ENCODE results near the gene CEP104.

The CEP104 gene

GRCh38 chr1:3856923-3857790, at the start of gene CEP104, which contains the start of gene DFFB:
Gene CEP104, minus strand, starts transcription at chr1:3857211. Its CDS starts 4,804 bp downstream, at chr1:3852407.
Gene DFFB, plus strand, starts transcription at chr1:3857476. Its CDS starts 128 bp downstream, at chr1:3857604.
- DNase-seq, result peak; percentile 99

GRCh38 chr1:3906672-3907020, 49.6 kb upstream of the CEP104 start:
- no peak for DNase-seq

GRCh38 chr1:3905953-3906671, 49.1 kb upstream of the CEP104 start:
- DNase-seq, result no peak

- no peak for DNase-seq
These were observed 48.4 kb upstream of the CEP104 start for GRCh38 chr1:3905266-3905952.

GRCh38 chr1:3904843-3905185, 47.8 kb upstream of the CEP104 start:
- DNase-seq, result no peak

GRCh38 chr1:3904006-3904842, 47.2 kb upstream of the CEP104 start:
- no peak for DNase-seq

DNA sequence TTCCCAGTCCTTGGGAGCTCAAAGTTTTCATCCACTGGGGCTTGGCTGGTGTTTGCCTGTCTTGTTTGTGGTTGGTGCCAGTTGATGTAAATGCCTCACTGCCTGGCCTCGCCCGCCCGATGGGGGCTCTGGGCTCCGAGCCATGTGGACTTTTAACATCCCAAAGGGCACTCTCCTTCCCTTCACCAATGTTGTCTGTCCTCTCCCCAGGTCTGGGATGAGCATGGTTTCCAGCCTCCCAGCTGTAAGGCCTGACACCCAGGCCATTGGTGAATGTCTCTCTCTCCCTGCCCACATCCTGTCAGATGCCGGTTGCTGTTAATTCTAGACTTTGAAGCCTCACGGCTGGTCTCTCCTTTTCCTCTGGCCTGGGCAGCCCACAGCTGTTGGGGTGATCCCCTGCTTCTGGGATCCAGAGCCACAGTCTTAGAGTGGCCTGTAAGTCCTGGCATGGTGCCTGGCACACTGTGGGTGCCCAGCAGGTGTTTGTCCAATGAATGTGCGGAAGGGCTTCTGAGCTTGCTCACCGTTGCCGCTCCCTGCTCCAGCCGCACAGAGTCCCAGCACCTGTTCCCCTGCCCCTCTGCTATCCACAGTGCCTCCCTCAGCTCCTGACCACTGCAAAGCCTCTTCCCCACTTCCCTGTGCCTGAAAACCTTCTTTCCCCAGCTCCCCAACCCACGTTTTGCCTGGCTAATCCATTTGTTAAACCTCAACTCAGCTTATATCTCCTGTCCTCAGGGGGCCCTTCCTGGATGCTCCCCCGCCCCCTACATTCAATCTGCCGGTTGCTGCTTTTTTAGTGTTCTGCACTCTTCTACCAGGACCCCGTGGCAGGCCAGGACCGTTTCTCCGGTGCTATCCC, 46.4 kb upstream of the CEP104 start:
- no peak for DNase-seq

DNA sequence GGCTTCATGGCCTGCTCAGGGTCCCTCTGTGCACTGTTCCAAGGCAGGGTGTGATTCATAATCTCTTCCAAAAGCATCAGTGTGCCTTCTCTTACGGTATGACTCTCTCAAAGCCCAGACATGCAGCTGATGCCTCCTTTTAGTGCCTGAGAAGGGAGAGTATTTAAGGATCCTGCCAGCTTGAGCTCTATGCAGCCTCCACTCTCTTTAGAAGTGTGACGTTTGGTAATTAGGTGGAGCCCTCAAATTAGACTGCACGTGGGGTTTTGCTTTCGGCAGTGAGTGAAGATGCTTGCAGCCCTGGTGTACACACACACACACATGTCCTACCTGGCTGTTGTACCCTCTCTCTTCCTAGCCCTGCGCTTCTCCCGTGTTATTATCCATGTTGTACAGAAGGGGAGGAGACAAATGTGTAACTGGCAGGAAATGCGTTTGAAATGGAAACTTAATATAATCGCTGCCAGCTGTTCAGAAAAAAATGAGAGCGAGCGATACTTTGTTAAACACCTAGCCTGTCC, 45.6 kb upstream of the CEP104 start:
- DNase-seq, result no peak

DNA sequence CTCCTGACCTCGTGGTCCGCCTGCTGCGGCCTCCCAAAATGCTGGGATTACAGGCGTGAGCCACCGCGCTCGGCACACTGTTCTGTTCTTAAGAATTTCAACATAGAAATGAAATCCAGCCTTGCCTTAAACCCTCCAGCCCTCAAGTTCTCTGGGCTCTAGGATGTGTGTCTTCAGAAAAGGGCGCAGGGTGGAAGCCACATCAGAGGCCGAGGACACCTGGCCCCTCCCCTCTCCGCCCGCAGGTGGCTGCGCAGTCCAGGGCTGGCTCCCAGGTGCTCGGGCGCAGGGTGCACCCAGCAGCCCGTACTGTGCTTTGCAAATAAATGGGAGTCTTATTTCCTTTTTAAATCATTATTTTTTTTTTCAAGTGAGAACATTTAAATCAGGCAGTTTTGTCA, 45.1 kb upstream of the CEP104 start:
- DNase-seq, result no peak

- DNase-seq, result peak; percentile 98
These were observed 44.0 kb upstream of the CEP104 start for GRCh38 chr1:3900969-3901529.

DNA sequence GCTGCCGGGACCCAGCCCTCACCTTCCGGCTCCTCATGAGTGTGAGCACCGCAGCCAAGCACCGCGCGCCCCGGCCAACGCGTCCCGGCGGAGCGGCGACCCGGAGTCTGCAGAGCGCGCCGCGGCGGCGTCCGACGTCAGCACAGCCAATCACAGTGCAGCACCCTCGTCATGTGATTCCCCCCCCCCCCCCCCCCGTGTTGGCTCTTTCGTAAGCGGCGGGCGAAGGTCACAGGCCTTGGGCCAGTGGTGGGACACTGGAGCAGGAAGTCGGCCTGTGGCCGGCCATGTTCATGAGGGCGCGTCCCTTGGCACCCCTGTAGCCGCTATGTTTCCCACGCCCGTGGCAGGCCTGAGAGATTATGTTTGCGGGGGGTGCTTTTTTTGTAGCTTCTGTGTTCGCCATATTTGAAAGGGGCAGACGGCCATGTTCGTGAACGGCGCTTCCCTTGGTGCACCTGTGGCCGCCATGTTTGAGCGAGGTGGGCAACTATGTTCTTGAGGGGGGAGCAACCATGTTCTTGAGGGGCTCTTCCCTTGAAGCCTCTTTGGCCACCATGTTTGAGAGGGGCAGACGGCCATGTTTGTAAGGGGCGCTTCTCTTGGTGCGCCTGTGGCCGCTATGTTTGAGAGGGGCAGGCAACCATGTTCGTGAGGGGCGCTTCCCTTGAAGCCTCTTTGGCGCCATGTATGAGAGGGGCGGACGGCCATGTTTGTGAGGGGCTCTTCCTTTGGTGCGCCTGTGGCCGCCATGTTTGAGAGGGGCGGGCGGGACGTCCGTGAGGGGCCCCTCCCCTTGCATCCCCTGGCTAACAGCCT, 43.3 kb upstream of the CEP104 start, which contains the start of gene C1orf174:
Gene C1orf174, minus strand, starts transcription at position 123 of the 819 bp plus-strand sequence. Its CDS starts 86 bp downstream, at position 37.
- DNase-seq, result peak; percentile 98

- DNase-seq, result no peak
These were observed 42.7 kb upstream of the CEP104 start for GRCh38 chr1:3899754-3900149.

DNA sequence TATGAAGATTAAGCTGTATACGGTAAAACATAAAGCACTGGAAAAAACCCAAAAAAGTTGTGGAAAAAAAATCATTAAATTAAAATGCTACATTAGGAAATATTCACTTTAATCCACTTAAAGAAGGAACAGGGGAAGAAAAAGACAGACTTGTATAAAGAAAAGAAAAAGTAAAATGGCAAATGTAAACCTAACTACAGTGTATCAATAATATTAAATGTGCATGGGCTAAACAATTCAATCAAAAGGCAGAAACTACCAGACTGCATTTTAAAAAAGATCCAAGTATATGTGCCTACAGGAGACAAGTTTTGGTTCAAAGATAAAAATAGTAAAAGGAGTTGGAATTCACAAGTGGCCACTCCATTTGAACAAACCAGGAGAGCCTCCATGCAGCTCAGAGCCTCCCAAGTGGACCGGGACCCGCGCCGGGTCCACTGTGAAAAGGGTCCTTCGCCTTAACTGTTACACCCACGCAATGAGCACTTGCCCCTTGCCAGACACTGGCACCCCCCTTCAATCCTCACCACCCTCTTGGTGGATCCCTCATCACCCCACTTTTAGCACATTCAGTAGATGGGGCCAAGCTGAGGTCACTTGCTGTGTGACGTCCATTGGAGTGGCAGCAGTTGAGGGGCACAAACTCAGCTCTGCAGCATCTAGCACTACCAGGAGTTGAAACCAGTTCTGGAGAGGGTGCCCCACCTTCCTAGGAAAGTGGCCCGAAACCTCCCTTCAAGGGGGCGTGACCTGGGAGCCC, 42.2 kb upstream of the CEP104 start:
- DNase-seq, result no peak

DNA sequence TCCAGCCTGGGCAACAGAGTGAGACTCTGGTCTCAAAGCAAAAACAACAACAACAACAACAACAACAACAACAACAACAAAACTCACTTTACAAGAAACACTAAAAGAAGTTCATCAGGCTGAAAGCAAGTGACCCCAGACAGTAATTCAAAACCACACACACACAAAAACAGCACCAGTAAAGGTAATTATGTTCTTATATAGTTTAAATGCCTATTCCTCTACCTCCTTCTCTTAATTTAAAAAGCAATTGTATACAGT, 41.4 kb upstream of the CEP104 start:
- DNase-seq, result no peak

DNA sequence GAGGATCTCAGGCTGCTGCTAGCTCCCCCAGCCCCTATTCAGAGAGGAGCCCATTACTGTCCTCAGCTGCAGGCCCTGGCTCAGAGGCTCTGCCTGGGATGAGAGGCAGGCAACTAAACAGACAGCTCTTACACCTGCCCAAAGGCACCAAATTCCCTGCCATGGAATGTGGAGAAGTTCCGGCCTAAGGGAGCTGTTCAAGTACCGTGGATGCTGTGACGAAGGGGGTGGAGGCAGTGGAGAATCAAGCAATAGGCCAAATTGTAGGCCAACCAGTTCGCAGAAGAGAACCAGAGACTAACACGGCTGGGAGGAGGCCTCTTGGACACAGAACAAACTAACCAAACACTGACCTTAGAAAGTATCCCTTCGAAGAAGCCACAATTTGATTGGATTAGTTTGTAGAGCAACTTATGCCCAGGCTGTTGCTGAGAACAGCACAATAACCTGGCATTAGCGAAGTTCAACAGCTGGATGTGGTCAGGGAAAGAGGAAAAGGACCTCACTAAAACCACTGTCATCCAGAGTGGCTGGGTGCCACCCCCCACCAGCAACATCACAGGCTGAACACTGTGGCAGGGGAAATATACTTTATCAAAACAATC, 39.5 kb upstream of the CEP104 start:
- DNase-seq, result peak; percentile 82

DNA sequence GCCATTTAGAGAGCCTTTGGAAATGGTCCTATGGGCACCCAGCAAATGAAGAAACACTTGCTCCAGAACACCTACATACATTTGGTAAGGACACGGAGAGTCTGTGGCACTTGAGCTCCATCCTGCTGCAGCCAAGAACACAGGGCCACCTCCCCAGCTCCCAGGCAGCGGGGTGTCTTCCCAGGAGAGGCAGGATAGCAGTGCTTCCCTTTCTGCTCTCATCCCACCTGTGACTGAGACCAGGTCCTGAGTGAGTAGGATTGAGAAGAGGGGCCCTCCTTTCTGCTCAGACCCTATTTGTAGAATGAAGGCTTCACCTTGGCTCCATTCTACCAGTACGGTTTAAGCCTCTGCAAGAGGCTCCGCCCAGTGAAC, 38.9 kb upstream of the CEP104 start:
- DNase-seq, result no peak

DNA sequence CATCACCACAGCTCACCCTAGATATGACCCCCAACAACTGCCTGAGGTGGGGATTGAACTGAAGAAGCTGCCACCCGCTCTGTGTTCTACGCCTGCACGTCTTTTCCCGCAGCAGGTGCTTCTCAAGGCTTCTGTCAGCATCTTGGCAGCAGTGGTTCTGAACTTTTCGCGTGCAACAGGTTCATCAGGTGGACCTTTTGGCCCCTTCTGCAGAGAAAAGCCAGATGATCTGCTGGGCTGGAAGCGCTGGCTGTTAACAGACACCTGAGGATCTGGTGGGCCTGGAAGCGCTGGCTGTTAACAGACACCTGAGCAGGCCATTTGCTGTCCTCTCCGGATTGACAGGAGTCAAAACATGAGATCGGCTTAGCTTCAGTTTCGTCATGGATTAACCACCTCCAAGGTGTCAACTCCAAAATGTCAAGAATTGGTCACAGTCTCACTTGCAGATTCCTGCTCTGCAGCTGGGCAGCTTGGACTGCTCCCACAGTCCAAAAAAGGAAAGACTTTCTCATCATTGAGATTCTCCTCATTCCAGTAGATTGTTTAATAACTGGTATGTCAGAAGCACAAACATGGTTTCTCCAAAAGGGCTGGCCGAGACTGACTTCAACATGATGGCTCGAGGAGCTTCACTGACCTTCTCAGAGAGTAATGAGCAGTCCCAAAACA, 38.4 kb upstream of the CEP104 start:
- DNase-seq, result no peak

GRCh38 chr1:3894626-3895278, 37.7 kb upstream of the CEP104 start:
- no peak for DNase-seq

All from islet precursor cell (in vitro differentiated cells).